ENCODE measurements around the gene SURF2. TPM values are rescaled to one million over a fixed set of nuclear protein-coding genes. Genes with fewer than 3 reads are reported as not detected.
"Not testable (repeated sequence)": the region's sequence is repeated elsewhere in the genome, so short reads cannot be mapped to it uniquely, and the experiment has no call there.

Gene SURF2
- total RNA-seq, 1 donor from 2014 or later, result 34.3 TPM

DNA sequence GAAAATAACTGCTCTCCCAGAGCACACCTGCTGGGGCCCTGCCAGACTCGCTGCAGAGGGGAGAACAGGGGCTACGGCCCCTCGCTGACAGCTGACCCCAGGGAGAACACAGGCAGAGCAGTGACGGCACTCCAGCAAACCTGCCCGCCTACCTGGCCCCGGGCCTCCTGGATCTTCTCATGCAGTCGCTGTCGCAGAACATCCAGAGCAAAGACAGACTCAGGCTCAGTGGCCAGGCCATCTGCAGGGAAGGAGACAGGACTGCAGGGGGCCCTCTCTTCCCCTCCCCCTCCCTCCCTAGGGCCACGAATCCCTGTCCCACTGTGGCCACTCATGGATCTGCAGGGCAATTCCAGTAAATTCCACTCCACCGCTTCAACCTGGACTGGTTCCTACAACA lies 22.8 kb upstream of the SURF2 start:
- Mint-ChIP-seq H3K36me3 (ENCODE audit: low read depth) (peaks cover 15% of the 10 kb centered on the region), H3K4me1 (peaks cover 20% of the 10 kb centered on the region), H3K9me3 (no peaks in the 10 kb centered on the region), H3K27ac (ENCODE audit: unreplicated experiment) (no peak overlapping the region), H3K4me3 (peak overlapping the region; percentile 65), H3K27me3 (ENCODE audit: low read depth) (no peaks in the 10 kb centered on the region)
- DNase-seq (ENCODE audit: low read depth, low spot score), result no peak
- TF ChIP-seq, protein P1, sequence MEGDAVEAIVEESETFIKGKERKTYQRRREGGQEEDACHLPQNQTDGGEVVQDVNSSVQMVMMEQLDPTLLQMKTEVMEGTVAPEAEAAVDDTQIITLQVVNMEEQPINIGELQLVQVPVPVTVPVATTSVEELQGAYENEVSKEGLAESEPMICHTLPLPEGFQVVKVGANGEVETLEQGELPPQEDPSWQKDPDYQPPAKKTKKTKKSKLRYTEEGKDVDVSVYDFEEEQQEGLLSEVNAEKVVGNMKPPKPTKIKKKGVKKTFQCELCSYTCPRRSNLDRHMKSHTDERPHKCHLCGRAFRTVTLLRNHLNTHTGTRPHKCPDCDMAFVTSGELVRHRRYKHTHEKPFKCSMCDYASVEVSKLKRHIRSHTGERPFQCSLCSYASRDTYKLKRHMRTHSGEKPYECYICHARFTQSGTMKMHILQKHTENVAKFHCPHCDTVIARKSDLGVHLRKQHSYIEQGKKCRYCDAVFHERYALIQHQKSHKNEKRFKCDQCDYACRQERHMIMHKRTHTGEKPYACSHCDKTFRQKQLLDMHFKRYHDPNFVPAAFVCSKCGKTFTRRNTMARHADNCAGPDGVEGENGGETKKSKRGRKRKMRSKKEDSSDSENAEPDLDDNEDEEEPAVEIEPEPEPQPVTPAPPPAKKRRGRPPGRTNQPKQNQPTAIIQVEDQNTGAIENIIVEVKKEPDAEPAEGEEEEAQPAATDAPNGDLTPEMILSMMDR (conservative IDR thresholded peaks at IDR 0.05), result peak; percentile 18

DNA sequence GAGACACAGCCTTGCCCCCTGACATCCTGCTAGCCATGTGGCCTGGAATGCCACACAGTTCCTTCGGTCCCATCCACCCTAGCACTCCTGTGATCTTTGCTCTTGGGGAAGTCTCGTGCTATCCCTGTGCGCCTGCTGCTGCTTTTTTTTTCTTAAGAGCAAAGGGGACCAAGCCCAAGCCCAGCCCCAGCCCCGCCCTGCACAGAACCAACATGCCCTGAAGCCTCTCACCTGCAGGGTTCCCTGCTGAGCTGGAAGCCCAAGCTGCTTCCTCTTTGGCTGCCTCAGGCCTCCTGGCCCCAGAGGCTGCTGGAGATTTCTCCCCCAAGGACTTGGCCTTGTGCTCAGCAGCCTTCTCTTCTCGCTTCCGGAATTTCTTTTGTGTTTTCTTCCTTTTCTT lies 22.2 kb upstream of the SURF2 start:
- H3K27ac Mint-ChIP-seq (ENCODE audit: unreplicated experiment), result no peak overlapping the region
- H3K27me3 Mint-ChIP-seq (ENCODE audit: low read depth), result no peaks in the 10 kb centered on the region
- H3K4me3 Mint-ChIP-seq, result peak overlapping the region; percentile 98
- TF ChIP-seq, protein P1 (conservative IDR thresholded peaks at IDR 0.05), result no peak
- H3K4me1 Mint-ChIP-seq, result peaks cover 20% of the 10 kb centered on the region
- peaks cover 9% of the 10 kb centered on the region for H3K36me3 Mint-ChIP-seq (ENCODE audit: low read depth)
- DNase-seq (ENCODE audit: low read depth, low spot score), result no peak
- no peaks in the 10 kb centered on the region for H3K9me3 Mint-ChIP-seq

GRCh38 chr9:133334888-133335287 lies 21.5 kb upstream of the SURF2 start:
- not testable (repeated sequence) for H3K27me3 Mint-ChIP-seq (ENCODE audit: low read depth); H3K36me3 Mint-ChIP-seq (ENCODE audit: low read depth); H3K9me3 Mint-ChIP-seq; DNase-seq (ENCODE audit: low read depth, low spot score)
- Mint-ChIP-seq H3K27ac (ENCODE audit: unreplicated experiment) (peak overlapping the region; percentile 57), H3K4me3 (peak overlapping the region; percentile 98), H3K4me1 (peaks cover 20% of the 10 kb centered on the region)

- TF ChIP-seq, protein P1 (conservative IDR thresholded peaks at IDR 0.05), result no peak
- peaks cover 20% of the 10 kb centered on the region for H3K4me1 Mint-ChIP-seq
- peak within 1 kb of the TSS; percentile 87 for H3K27ac Mint-ChIP-seq (ENCODE audit: unreplicated experiment)
- no peaks in the 10 kb centered on the region for H3K27me3 Mint-ChIP-seq (ENCODE audit: low read depth)
- H3K36me3 Mint-ChIP-seq (ENCODE audit: low read depth), result peaks cover 8% of the 10 kb centered on the region
- peak; percentile 87 for DNase-seq (ENCODE audit: low read depth, low spot score)
- H3K9me3 Mint-ChIP-seq, result no peaks in the 10 kb centered on the region
- H3K4me3 Mint-ChIP-seq, result peak within 1 kb of the TSS; percentile 98
These were observed 20.2 kb upstream of the SURF2 start, which contains the start of gene SURF6 for GRCh38 chr9:133335924-133336811. TSS of gene SURF6 (minus strand) at chr9:133336188. CDS start at chr9:133336132, 56 bp downstream.

DNA sequence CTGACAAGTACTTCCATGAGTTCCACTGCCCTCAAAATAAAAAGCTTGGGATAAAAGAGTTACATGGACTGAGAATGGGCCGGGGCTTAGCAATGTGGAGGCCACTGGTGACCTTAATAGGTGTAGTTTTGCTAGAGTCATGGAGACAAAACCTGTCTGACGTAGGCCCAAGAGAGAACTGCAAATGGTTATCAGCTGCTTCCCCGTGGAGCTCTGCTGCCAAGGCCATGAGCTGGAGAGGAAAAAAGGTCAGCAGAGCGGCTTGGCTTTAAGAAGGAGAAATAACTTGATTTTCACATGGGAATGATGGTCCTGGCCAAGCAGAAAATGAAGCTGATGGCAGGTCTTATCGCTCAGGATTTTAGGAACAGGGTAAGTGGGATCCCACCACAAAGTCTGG lies 16.7 kb upstream of the SURF2 start:
- Mint-ChIP-seq H3K36me3 (ENCODE audit: low read depth) (peaks cover 10% of the 10 kb centered on the region), H3K4me1 (peaks cover 20% of the 10 kb centered on the region), H3K27ac (ENCODE audit: unreplicated experiment) (no peak overlapping the region), H3K27me3 (ENCODE audit: low read depth) (no peaks in the 10 kb centered on the region), H3K9me3 (no peaks in the 10 kb centered on the region), H3K4me3 (peak overlapping the region; percentile 58)
- no peak for DNase-seq (ENCODE audit: low read depth, low spot score)
- TF ChIP-seq, protein P1 (conservative IDR thresholded peaks at IDR 0.05), result no peak

DNA sequence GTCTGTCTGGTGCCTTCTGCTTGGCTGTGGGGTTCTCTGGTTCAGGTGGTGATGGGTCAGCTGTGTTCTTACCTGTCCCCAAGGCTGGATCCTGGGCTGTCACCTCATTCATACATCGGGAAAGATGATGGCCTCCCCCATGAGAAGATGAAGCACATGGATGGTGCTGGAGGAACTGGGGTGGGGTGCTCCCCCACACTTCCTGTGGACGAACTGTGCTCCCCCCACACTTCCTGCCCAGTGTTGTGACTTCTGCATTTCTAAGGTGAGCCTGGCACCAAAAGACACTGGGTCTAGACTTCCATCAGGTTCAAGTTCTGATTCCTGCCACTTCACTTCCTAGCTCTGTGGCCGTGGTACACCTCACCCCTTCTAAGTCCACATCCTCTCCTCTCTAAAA lies 16.1 kb upstream of the SURF2 start:
- Mint-ChIP-seq H3K4me3 (peak overlapping the region; percentile 58), H3K27ac (ENCODE audit: unreplicated experiment) (no peak overlapping the region), H3K27me3 (ENCODE audit: low read depth) (no peaks in the 10 kb centered on the region), H3K4me1 (peaks cover 16% of the 10 kb centered on the region), H3K36me3 (ENCODE audit: low read depth) (peaks cover 10% of the 10 kb centered on the region), H3K9me3 (no peaks in the 10 kb centered on the region)
- no peak for DNase-seq (ENCODE audit: low read depth, low spot score)
- TF ChIP-seq, protein P1 (conservative IDR thresholded peaks at IDR 0.05), result no peak

Data from neural crest cell (in vitro differentiated cells).